HFFc6 (cell line): ENCODE data around the gene RNF115. TPM values are rescaled to one million over a fixed set of nuclear protein-coding genes. Genes with fewer than 3 reads are reported as not detected.

ENCODE experiments used
- DNase-seq: peaks from one replicate; pipeline ENCODE4 v3.0.0-alpha.2; 2018
- H3K27ac Mint-ChIP-seq: 2 replicates; pipeline ENCODE4 v1.8.0; 2020; ENCODE audit warnings: mild to moderate bottlenecking, mixed read lengths
- H3K27me3 Mint-ChIP-seq: 2 replicates; pipeline ENCODE4 v1.8.0; 2021; ENCODE audit warnings: mild to moderate bottlenecking, moderate library complexity, mixed read lengths; ENCODE audit not compliant: insufficient read depth
- H3K36me3 Mint-ChIP-seq: 2 replicates; pipeline ENCODE4 v1.8.0; 2021; ENCODE audit warnings: low read depth, mixed read lengths
- H3K4me1 Mint-ChIP-seq: 2 replicates; pipeline ENCODE4 v1.8.0; 2020; ENCODE audit warnings: low read depth, mixed read lengths
- H3K4me3 Mint-ChIP-seq: 2 replicates; pipeline ENCODE4 v1.8.0; 2020; ENCODE audit warnings: mild to moderate bottlenecking, moderate library complexity, mixed read lengths
- H3K9me3 Mint-ChIP-seq: 2 replicates; pipeline ENCODE4 v1.8.0; 2020; ENCODE audit warnings: mild to moderate bottlenecking, mixed read lengths
- CTCF ChIP-seq: fragments of 200-600 bp; sonication (generic); IDR thresholded peaks from 2 replicates; pipeline ENCODE4 v1.5.0; 2021; ENCODE audit warnings: antibody characterized with exemption, mild to moderate bottlenecking
- total RNA-seq, 6 experiments: library from RNA; stranded (reverse); fragmentation: NEBNext Ultra II Directional; extraction: Animal tissue kit (Norgen Biotek cat#: 25700); gene quantifications; 2 replicates in 1 of 6; 3 replicates in 5 of 6; pipeline ENCODE4 v1.2.3, GENCODE V29; 2021

RNF115 gene
- total RNA-seq, 6 experiments from 2014 or later, result 14.0 to 23.0 (median 21.2) TPM

GRCh38 chr1:145805057-145805456 is 18.8 kb downstream of the RNF115 start:
- Mint-ChIP-seq H3K27ac (no peak overlapping the region), H3K36me3 (peaks cover 15% of the 10 kb centered on the region), H3K4me3 (no peak overlapping the region), H3K4me1 (peaks cover 65% of the 10 kb centered on the region), H3K27me3 (no peaks in the 10 kb centered on the region), H3K9me3 (no peaks in the 10 kb centered on the region)
- DNase-seq, result no peak
- no peak for TF ChIP-seq CTCF

GRCh38 chr1:145804235-145805045 is 19.5 kb downstream of the RNF115 start:
- TF ChIP-seq CTCF, result no peak
- peaks cover 22% of the 10 kb centered on the region for H3K36me3 Mint-ChIP-seq
- H3K27ac Mint-ChIP-seq, result no peak overlapping the region
- no peak overlapping the region for H3K4me3 Mint-ChIP-seq
- no peaks in the 10 kb centered on the region for H3K9me3 Mint-ChIP-seq
- no peak for DNase-seq
- peaks cover 72% of the 10 kb centered on the region for H3K4me1 Mint-ChIP-seq
- no peaks in the 10 kb centered on the region for H3K27me3 Mint-ChIP-seq

- Mint-ChIP-seq H3K36me3 (peaks cover 62% of the 10 kb centered on the region), H3K27me3 (no peaks in the 10 kb centered on the region), H3K4me1 (peaks cover 49% of the 10 kb centered on the region), H3K4me3 (no peak overlapping the region), H3K27ac (no peak overlapping the region), H3K9me3 (peaks cover 22% of the 10 kb centered on the region)
- TF ChIP-seq CTCF, result no peak
- DNase-seq, result no peak
Measured at GRCh38 chr1:145799806-145800205, 24.1 kb downstream of the RNF115 start.

GRCh38 chr1:145796753-145797152 is 27.1 kb downstream of the RNF115 start:
- peaks cover 26% of the 10 kb centered on the region for H3K4me1 Mint-ChIP-seq
- no peak for DNase-seq
- peaks cover 22% of the 10 kb centered on the region for H3K9me3 Mint-ChIP-seq
- peaks cover 67% of the 10 kb centered on the region for H3K36me3 Mint-ChIP-seq
- no peak overlapping the region for H3K27ac Mint-ChIP-seq
- no peak overlapping the region for H3K4me3 Mint-ChIP-seq
- no peak for TF ChIP-seq CTCF
- H3K27me3 Mint-ChIP-seq, result no peaks in the 10 kb centered on the region

GRCh38 chr1:145795257-145795881 is 28.5 kb downstream of the RNF115 start:
- no peak overlapping the region for H3K27ac Mint-ChIP-seq
- peaks cover 22% of the 10 kb centered on the region for H3K9me3 Mint-ChIP-seq

More at GRCh38 chr1:145795257-145795881, 28.5 kb downstream of the RNF115 start:
- Mint-ChIP-seq H3K27me3 (no peaks in the 10 kb centered on the region), H3K4me1 (peaks cover 17% of the 10 kb centered on the region), H3K36me3 (peaks cover 59% of the 10 kb centered on the region), H3K4me3 (no peak overlapping the region)
- DNase-seq, result no peak
- no peak for TF ChIP-seq CTCF
